AG09309 (cell line): ENCODE results near the gene TMEM120B.
"Not testable (repeated sequence)": the region's sequence is repeated elsewhere in the genome, so short reads cannot be mapped to it uniquely, and the experiment has no call there.

Experiments used
- DNase-seq: peaks from one replicate; pipeline ENCODE4 v3.0.0-alpha.2; 2010; ENCODE audit warnings: low read depth
- H3K4me3 ChIP-seq: 2 replicates; pipeline ENCODE4 v1.5.1; 2011; ENCODE audit warnings: mild to moderate bottlenecking, low read depth, low read length, moderate library complexity; ENCODE audit not compliant: control insufficient read depth
- TF ChIP-seq, protein P1 (sequence below): IDR thresholded peaks from 2 replicates; pipeline ENCODE4 v1.5.1; 2011; ENCODE audit warnings: mild to moderate bottlenecking, low read depth, low read length, inconsistent platforms; ENCODE audit not compliant: insufficient read depth, control insufficient read depth; ENCODE audit errors: missing control alignments

The TMEM120B gene

GRCh38 chr12:121678305-121678704 is 34.2 kb upstream of the TMEM120B start:
- TF ChIP-seq, protein P1, sequence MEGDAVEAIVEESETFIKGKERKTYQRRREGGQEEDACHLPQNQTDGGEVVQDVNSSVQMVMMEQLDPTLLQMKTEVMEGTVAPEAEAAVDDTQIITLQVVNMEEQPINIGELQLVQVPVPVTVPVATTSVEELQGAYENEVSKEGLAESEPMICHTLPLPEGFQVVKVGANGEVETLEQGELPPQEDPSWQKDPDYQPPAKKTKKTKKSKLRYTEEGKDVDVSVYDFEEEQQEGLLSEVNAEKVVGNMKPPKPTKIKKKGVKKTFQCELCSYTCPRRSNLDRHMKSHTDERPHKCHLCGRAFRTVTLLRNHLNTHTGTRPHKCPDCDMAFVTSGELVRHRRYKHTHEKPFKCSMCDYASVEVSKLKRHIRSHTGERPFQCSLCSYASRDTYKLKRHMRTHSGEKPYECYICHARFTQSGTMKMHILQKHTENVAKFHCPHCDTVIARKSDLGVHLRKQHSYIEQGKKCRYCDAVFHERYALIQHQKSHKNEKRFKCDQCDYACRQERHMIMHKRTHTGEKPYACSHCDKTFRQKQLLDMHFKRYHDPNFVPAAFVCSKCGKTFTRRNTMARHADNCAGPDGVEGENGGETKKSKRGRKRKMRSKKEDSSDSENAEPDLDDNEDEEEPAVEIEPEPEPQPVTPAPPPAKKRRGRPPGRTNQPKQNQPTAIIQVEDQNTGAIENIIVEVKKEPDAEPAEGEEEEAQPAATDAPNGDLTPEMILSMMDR = no peak
- no peak for DNase-seq
- no peak overlapping the region for H3K4me3 ChIP-seq

DNA sequence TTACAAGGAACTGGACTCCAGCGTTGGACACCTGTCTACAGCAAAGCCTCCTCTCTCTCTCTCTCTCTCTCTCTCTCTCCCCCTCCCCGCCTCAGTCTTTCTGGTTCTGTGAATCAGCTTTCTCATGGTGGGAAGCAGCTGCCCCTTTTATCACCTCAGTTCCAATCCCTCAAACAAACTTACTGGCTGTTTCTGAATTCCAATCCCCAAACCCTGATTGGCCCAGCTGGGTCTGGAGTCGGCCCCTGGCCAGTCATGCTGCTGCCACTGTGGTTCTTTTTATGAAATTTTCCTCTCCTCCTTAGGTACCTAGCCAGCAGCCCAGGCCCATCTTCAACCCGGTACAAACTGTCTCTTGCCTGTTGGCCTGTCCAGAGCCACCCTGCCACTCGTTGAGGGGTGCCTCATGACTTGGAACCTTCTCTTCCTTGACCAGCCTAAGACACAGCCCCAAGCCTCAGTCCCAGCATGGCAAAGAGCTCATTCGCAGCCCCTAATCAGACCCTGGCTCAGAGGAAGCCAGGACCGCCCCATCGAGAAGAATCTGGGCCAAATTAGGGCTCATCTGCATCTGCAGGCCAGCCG is 33.7 kb upstream of the TMEM120B start:
- TF ChIP-seq, protein P1 = no peak
- H3K4me3 ChIP-seq = no peak overlapping the region
- no peak for DNase-seq

DNA sequence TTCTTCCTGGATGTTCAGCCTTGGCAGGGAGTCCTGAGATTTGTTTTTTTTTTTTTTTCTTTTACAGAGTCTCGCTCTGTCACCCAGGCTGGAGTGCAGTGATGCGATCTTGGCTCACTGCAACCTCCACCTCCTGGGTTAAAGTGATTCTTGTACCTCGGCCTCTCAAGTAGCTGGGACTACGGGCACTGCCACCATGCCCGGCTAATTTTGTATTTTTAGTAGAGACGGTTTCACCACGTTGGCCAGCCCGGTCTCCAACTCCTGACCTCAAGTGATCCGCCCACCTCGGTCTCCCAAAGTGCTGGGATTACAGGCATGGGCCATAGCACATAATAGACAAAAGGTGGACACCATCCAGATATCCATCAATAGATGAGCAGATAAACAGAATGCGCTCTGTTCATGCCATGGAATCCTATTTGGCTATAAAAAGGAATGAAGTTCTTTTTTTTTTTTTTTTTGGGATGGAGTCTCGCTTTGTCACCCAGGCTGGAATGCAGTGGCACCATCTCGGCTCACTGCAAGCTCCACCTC is 32.8 kb upstream of the TMEM120B start:
- H3K4me3 ChIP-seq = not testable (repeated sequence)

DNA sequence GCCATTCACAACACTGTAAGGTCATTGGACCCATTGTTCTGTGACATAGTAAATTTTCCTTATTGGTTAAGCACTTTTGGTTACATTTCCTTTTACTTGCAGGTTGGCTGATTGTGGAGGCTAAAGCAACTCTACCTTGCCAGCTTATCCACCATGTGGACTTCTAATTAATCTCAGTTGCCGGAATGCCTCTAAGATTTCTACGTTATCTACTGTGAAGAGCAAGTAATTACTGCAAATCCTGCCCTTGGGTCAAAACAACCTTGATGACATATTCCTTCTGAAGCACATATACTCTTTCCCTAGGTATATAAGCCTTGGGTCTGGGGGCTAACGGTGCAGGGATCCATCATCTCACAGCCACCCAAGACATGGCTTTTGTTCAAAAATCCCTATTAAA is 23.6 kb upstream of the TMEM120B start:
- no peak overlapping the region for H3K4me3 ChIP-seq
- no peak for DNase-seq
- TF ChIP-seq, protein P1 = no peak

More for the DNA sequence above, 32.8 kb upstream of the TMEM120B start:
- not testable (repeated sequence) for DNase-seq

DNA sequence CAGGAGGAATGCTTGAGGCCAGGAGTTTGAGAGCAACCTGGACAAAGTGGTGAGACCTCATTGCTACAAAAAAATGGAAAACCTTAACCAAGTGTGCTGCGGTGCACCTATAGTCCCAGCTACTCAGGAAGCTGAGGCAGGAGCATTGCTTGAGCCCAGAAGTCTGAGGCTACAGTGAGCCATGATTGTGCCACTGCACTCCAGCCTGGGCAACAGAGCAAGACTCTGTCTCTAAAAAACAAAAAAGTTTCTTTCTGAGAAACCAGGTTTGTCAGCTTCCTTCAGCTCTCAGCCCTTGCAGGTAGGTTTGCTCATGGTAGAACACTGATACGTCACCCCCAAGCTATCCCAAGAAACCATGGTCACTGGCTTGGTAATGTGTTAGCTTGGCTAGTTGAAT is 23.1 kb upstream of the TMEM120B start:
- TF ChIP-seq, protein P1 = no peak
- H3K4me3 ChIP-seq = no peak overlapping the region
- no peak for DNase-seq

- DNase-seq, H3K4me3 ChIP-seq: not testable (repeated sequence)
Observed at GRCh38 chr12:121692744-121693143, 19.8 kb upstream of the TMEM120B start.

DNA sequence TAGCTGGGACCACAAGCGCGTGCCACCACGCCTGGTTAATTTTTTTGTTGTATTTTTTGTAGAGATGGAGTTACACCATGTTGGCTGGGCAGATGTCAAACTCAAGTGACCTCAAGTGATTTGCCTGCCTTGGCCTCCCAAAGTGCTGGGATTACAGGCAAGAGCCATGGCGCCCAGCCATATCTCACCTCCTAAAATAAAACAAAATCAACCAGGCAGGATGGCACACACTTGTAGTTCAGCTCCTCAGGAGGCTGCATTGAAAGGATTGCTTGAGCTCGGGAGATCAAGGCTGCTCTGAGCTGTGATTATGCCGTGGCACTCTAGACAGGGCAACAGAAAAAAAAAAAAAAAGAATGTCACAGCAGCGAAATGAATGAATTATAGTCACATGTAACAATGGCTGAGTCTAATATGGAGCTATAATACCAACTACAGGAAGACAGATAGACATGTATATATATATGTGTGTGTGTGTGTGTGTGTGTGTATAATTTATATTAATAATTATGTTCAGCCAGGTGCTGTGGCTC is 19.3 kb upstream of the TMEM120B start:
- DNase-seq = no peak
- TF ChIP-seq, protein P1 = no peak
- no peak overlapping the region for H3K4me3 ChIP-seq
